ENCODE data around the gene BTG3.

DNA sequence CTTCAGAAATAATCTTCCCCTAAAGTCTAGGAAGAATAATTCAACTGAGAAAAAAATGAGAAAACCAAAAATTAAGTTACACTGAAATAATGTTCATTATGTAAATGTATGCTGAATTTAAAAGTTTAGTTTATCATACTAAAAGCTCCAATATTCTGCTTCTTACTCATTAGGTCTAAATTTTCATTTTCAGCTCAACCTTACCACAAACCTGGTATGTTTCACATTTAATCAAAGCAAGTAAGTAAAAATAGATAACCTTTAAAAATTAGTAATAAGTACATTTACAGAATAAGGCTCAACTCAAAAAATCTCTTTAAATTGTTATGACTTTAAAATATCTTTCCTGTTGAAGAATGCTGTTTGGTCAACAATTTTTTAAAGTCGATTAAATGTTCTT is 15.0 kb downstream of the BTG3 start:
- TF ChIP-seq, protein P1, sequence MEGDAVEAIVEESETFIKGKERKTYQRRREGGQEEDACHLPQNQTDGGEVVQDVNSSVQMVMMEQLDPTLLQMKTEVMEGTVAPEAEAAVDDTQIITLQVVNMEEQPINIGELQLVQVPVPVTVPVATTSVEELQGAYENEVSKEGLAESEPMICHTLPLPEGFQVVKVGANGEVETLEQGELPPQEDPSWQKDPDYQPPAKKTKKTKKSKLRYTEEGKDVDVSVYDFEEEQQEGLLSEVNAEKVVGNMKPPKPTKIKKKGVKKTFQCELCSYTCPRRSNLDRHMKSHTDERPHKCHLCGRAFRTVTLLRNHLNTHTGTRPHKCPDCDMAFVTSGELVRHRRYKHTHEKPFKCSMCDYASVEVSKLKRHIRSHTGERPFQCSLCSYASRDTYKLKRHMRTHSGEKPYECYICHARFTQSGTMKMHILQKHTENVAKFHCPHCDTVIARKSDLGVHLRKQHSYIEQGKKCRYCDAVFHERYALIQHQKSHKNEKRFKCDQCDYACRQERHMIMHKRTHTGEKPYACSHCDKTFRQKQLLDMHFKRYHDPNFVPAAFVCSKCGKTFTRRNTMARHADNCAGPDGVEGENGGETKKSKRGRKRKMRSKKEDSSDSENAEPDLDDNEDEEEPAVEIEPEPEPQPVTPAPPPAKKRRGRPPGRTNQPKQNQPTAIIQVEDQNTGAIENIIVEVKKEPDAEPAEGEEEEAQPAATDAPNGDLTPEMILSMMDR (conservative IDR thresholded peaks at IDR 0.05; ENCODE audit: low read length), result no peak
- no peak for TF ChIP-seq EZH2phosphoT487 (IDR thresholded peaks at IDR 0.05; ENCODE audit: borderline replicate concordance)

Measured in Loucy (cell line).